C4-2B (cell line): ENCODE data around the gene FAM177B.
A peak's percentile ranks its signal among the peaks of the same experiment; 100 is the strongest.

Experiments
- H3K27ac ChIP-seq: fragments of 450-650 bp; 2 replicates; pipeline ENCODE4 v1.5.1; 2017
- ZFX ChIP-seq: fragments of 450-650 bp; IDR thresholded peaks from 2 replicates; pipeline ENCODE4 v1.6.1; 2017
- TF ChIP-seq, protein P1 (sequence below): fragments of 450-650 bp; conservative IDR thresholded peaks from 2 replicates; pipeline ENCODE4 v1.5.1; 2017; ENCODE audit warnings: mild to moderate bottlenecking

Gene FAM177B

GRCh38 chr1:222706815-222707214 lies 30.2 kb upstream of the FAM177B start:
- TF ChIP-seq ZFX, result no peak
- TF ChIP-seq, protein P1, sequence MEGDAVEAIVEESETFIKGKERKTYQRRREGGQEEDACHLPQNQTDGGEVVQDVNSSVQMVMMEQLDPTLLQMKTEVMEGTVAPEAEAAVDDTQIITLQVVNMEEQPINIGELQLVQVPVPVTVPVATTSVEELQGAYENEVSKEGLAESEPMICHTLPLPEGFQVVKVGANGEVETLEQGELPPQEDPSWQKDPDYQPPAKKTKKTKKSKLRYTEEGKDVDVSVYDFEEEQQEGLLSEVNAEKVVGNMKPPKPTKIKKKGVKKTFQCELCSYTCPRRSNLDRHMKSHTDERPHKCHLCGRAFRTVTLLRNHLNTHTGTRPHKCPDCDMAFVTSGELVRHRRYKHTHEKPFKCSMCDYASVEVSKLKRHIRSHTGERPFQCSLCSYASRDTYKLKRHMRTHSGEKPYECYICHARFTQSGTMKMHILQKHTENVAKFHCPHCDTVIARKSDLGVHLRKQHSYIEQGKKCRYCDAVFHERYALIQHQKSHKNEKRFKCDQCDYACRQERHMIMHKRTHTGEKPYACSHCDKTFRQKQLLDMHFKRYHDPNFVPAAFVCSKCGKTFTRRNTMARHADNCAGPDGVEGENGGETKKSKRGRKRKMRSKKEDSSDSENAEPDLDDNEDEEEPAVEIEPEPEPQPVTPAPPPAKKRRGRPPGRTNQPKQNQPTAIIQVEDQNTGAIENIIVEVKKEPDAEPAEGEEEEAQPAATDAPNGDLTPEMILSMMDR, result no peak
- no peak overlapping the region for H3K27ac ChIP-seq

GRCh38 chr1:222709700-222710153 lies 27.3 kb upstream of the FAM177B start:
- no peak overlapping the region for H3K27ac ChIP-seq
- TF ChIP-seq ZFX, result no peak
- TF ChIP-seq, protein P1, result no peak

GRCh38 chr1:222711319-222712252 lies 25.4 kb upstream of the FAM177B start:
- peak; percentile 56; the same call in 1 of the 2 replicates for TF ChIP-seq ZFX
- TF ChIP-seq, protein P1, result no peak
- H3K27ac ChIP-seq, result peak overlapping the region; percentile 97

DNA sequence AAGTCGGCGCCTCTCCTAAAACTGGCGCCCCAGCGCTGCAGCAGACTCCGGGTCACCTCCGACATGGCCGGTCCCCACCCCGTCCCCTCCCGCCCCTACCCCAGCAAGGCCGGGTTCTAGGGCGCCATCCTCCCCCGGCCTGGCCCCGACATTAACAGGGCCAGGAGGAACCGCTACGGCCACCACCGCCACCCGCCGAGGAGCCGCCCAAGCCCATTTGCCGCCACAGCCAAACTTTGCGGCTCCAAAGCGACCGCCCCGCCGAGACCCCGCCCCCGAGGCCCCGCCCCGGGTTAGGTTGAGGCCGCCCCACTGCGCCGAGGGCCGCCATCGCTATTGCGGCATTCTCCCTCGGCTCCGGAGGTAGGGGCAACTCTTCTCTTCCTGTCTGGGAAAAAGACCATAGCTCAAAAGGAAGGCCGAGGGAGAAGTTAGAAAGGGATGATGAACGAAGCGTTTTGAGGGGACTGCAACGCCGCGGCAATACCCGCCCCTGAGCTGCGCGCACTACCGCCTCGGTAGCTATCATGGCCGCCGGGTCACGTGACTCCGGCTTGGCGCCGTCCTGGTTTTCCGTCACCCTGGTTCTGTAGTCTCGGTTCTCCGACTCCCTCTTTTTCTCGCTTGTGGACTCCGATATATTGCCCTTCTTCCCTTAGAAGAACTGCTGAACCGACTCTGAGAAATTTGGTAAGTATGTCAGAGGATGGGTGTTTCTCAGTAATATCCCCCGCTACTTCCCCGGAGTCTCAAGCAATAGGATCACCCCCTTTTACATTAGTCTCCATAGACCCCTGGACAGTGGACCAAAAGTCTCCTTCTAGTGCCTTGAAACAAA lies 24.5 kb upstream of the FAM177B start, which contains the start of the genes AIDA and BROX:
Gene AIDA, minus strand, starts transcription at position 239 of the 838 bp plus-strand sequence. Its CDS starts 174 bp downstream, at position 65.
Gene BROX, plus strand, starts transcription at position 312 of the 838 bp plus-strand sequence. CDS start 3,136 bp downstream, outside the sequence.
- TF ChIP-seq, protein P1, result no peak
- TF ChIP-seq ZFX, result peak; percentile 32; the same call in 1 of the 2 replicates
- H3K27ac ChIP-seq, result peak within 1 kb of the TSS; percentile 97

DNA sequence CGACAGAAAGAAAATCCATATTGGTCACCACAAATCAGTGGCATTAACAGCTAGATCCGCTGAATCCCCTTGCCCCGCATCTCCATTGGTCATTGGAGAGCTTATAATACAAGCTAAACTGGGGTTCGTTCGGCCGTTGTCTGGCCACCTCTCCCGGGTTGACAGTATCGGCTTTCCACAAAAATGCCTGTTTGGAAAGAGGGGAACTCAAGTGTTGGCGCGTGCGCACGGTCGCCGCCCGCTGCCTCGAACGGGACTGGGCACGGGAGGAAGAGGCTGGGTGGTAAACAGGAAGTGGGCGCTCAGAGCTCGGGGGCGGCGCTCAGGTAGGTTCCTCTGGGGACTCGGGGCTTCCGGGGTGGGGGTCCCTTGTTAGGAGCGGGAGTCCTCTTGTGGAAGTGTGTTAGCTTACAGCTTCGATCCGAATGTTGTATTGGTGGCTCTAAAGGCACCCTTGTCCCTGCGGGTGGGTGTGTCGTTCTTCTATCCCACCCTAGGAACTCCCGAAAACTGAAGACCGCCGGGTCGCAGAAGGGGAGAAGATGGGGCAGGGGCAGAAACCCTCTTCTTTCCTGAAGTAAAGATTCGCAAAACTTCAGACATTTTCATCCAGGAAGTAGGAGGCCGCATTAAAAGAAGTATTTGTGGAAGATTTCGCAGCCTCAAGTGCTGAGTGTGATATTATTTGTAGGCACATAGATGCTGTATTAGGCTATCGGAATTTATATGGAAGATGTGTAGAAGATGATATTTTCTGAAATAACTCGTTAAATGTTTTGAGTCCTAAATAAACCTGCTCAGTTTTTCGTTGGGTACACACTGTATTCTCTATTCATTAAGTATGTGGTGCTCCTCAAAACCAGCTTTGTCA lies 23.7 kb upstream of the FAM177B start:
- TF ChIP-seq, protein P1, result no peak; the same call in 1 of the 2 replicates
- no peak for TF ChIP-seq ZFX
- peak overlapping the region; percentile 97 for H3K27ac ChIP-seq

GRCh38 chr1:222716393-222716792 lies 20.6 kb upstream of the FAM177B start:
- no peak overlapping the region for H3K27ac ChIP-seq
- TF ChIP-seq, protein P1, result no peak
- no peak for TF ChIP-seq ZFX
